Peyer's patch (tissue), 4 donors: ENCODE measurements around the gene C19orf18.

Source experiments
- CTCF ChIP-seq, 6 experiments: fragments of 450-650 bp in 4 of 6; fragments of 200-600 bp in 2 of 6; sonication (generic) in 1 of 6; IDR thresholded peaks; one replicate each; pipeline ENCODE4 v1.5.1; 2017 to 2019; ENCODE audit warnings: antibody characterized with exemption in 6 of 6, mild to moderate bottlenecking in 3 of 6, moderate library complexity in 1 of 6
- POLR2A ChIP-seq, 2 donors: fragments of 450-650 bp; IDR thresholded peaks; one replicate each; pipeline ENCODE4 v1.5.1; 2017; ENCODE audit warnings: antibody characterized with exemption in 2 of 2, mild to moderate bottlenecking in 2 of 2, moderate library complexity in 2 of 2

GRCh38 chr19:57935731-57936130 is 38.6 kb downstream of the C19orf18 start:
- TF ChIP-seq POLR2A (IDR thresholded peaks at IDR 0.05) (no peak), CTCF (IDR thresholded peaks at IDR 0.05) (no peak)
